ENCODE data around the gene FLT3LG.
"Not testable (repeated sequence)": the region's sequence is repeated elsewhere in the genome, so short reads cannot be mapped to it uniquely, and the experiment has no call there.

The FLT3LG gene

GRCh38 chr19:49440439-49441209 is 33.4 kb upstream of the FLT3LG start:
- DNase-seq (ENCODE audit: low read depth in 4 of 4, low spot score in 1 of 4) = no peak

DNA sequence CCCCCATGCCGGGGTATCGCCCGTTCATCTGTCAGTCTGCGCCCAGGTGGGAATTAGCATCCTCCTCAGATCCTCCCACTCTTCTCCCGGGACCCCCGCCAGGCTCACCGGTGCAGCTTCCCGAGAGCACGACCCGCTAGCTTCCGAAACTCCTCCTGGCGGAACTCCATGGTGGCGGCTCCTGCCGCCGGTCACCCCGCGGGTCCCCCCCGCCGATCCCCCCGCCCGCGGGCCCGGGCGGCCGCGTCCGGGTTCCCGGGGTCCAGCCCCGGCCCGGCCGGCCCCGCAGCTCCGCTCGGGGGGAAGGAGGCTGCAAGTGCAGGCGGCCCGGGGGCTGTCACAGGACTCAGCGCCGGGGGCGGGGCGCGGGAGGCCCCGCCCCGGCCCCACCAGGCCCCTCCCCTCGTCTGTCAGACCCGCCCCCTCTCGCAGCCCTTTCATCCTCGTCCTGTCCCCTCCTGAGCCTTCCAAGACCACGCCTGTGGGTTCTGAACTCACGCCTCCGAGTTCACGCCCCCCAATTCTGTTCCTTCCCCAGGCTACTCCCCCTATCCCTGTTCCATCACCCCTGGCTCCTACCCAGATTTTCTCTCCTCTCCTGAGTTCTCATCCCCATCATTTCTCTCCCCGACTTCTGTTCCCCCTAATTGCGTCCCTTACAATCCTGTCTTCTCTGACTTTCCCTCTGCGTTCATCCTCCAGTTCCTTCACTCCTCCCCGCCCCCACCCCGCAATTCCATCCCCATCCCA is 32.6 kb upstream of the FLT3LG start, which contains the start of gene SLC17A7:
TSS of gene SLC17A7 (minus strand) at position 318 of the 750 bp plus-strand sequence. CDS start at position 170, 148 bp downstream.
- no peak for DNase-seq (ENCODE audit: low read depth in 4 of 4, low spot score in 1 of 4)

GRCh38 chr19:49441960-49442350 is 32.1 kb upstream of the FLT3LG start:
- DNase-seq (ENCODE audit: low read depth in 4 of 4, low spot score in 1 of 4) = no peak

- no peak for DNase-seq (ENCODE audit: low read depth in 4 of 4, low spot score in 1 of 4)
These were observed 31.7 kb upstream of the FLT3LG start for GRCh38 chr19:49442354-49442753.

GRCh38 chr19:49442771-49443365 is 31.1 kb upstream of the FLT3LG start:
- DNase-seq (ENCODE audit: low read depth in 4 of 4, low spot score in 1 of 4) = peak in 1 of 4 experiments; percentile 49

DNA sequence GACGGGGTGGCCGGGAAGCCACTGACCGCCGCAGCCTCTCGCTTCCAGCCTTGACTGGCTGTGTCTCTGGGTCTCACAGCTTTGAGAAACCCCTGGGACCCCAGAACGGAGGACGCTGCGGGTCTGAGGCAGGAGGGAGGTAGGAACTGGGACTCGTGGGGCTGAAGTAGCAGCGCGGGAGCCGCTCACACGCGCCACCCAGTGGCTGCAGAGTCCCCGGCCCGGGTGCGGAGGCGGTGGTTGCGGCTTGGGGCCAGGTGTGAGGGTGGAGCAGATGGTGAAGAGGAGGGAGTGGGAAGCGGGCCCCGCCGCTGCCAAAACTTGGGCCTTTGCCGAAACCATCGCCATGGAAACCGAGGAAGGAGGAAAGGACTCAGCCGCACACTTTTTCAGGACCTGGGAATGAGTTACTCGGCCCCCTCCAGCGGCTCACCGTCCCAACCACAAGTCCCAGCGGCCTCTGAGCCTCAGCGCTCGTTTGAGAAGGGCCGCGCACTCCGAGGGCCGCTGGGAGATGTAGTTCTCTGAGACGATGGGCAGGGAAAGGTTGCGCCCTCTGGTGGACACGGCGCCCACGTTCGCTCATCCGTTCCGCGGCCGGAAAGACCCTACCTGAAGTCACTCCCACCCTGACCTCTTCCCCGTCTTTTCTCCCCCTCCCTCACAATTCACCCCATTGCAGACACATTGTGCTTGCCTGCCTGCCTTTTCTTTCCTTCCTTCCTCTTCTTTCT is 30.5 kb upstream of the FLT3LG start:
- DNase-seq (ENCODE audit: low read depth in 4 of 4, low spot score in 1 of 4) = peak; percentile 85 to 89 (median 88)

GRCh38 chr19:49444100-49444700 is 29.8 kb upstream of the FLT3LG start:
- not testable (repeated sequence) for DNase-seq (ENCODE audit: low read depth in 4 of 4, low spot score in 1 of 4)

DNA sequence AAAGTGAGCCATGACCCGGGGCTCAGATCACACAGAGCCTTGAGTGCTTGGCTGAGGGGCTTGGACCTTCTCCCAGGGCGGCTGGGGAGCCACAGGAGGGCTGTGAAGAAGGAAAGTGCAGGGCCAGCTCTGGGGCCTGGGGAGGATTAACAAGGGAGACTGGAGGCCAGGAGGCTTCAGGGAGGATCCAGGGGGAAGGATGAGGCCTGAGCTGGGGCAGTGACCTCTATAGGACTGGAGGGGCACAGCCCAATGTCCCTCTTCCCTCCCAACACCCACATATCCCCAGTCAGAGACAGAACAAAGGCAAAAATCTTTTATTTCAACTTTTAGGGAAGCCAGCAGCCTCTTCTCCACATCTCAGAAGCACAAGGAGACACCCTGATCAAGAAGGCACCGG is 28.0 kb upstream of the FLT3LG start:
- DNase-seq (ENCODE audit: low read depth in 4 of 4, low spot score in 1 of 4) = no peak

DNA sequence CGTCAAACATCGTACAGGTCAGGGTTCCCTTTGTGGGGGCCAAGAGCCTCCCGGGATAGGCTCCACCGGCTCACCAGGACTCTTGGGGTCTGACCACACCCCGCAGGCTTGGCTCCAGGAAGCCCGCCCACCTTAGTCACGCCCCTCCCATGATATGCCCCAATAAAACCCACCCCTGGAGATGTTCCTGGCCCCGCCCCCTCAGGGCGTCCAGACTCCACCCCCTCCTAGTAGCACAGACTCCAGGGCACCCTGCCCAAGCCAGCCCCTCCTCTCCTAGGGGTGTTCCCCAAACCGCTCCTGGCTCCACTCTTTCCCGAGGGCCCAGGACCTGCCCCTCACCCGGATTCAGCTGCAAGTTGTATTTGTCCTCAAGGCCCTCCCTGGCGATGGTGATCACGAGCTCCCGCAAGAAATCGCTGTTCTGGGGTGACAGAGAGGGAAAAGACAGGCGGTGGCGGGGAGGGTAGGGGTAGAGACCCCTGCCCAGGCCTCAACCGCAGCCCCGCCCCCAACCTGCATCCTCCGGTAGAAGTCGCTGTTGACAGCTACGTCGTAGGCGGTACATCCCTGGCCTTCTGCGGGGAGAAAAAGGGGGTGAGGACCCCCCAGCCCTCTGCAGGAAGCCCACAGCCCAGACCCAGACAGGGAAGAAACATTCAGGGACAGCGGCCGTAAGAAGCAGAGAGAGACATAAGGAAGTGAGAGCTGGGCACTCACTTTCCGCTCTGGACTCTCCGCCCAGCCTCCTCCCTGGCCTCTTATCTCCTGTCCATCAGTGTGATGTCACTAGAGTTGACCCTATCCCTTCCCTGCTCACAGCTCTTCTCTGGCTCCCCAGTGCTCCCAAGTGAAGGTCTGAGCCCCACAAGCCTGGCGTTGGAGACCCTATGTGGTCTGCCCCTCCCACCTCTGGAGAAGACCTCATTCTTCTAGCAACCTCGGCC is 26.3 kb upstream of the FLT3LG start:
- DNase-seq (ENCODE audit: low read depth in 4 of 4, low spot score in 1 of 4) = no peak

DNA sequence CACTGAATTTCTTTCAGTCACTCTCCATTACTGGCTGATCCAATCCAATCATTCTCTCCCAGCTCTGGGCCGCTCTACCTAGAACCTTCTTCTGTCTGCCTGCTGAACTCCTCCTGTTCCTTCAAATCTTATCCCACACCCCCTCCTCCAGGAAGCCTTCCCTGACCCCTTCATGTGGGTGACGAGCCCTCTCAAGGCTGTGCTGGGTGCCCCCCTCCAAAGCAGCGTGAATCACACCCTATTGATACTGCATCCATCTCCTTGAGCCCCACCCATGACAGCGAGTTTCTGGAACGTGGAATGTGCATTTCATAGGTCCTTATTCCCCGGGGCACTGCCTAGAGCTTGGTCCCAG is 25.6 kb upstream of the FLT3LG start:
- no peak for DNase-seq (ENCODE audit: low read depth in 4 of 4, low spot score in 1 of 4)

- DNase-seq (ENCODE audit: low read depth in 4 of 4, low spot score in 1 of 4) = no peak
These were observed 23.6 kb upstream of the FLT3LG start for GRCh38 chr19:49450405-49450804.

GRCh38 chr19:49451430-49452181 is 22.4 kb upstream of the FLT3LG start, which contains the start of gene PIH1D1:
Gene PIH1D1 (minus strand): TSS chr19:49451814. CDS start chr19:49451574, 240 bp downstream.
- peak; percentile 80 to 96 (median 86) for DNase-seq (ENCODE audit: low read depth in 4 of 4, low spot score in 1 of 4)

DNA sequence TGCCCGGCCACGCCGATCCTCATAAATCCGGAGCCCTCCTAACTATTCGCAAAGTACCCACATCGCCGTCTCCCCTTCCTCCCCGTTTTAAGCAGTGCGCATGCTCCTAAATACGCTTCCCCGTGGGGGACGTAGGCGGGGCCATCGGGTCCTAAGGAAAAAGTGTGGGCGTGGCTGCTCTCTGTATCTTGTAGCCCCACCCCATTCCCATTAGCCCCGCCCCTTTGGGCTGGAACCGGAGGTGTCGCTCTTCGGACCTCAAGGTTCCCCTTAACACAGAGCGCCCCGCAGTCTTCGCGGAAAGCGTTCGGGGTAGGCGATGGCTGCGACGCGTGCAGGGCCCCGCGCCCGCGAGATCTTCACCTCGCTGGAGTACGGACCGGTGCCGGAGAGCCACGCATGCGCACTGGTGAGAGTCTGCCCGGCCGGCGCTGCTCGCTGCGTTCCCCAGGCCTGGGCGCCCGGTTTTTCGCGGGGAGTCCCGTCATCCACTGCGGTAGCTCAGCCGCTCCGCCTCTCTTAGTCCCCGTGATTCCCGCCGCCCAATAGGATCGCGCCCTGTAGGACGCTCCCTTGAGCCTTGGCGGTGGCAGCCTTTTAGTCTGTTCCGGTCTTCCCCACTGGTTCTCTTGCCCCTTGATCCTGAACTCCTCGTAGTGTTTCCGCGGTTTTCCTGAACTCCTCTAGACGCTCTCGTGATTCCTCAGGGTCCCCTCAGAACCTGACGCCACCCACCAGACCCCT is 20.8 kb upstream of the FLT3LG start, which contains the start of gene ALDH16A1:
TSS of gene ALDH16A1 (plus strand) at position 213 of the 744 bp plus-strand sequence. CDS start at position 320, 107 bp downstream.
- DNase-seq (ENCODE audit: low read depth in 4 of 4, low spot score in 1 of 4) = peak; percentile 93 to 96 (median 96)

- DNase-seq (ENCODE audit: low read depth in 4 of 4, low spot score in 1 of 4) = no peak
These were observed 20.2 kb upstream of the FLT3LG start for GRCh38 chr19:49453757-49454240.

DNA sequence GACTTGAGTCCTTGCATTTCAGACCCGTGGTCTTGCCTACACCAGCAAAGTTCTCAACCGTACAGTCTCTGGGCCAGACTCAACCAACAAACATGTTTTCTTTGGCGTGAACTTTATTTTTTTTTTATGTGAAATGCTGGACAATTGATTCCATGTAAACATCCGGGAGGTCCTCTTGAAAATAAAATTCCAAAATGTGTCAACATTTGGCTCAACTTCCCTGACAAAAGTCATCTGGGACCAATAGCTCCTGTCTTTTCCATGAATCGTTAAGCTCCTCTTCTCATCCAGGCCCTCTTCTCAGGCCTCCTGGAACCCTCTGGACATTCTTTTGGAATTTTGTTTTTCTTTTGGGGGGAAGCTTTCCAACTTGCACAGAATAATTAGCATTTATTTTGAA is 18.2 kb upstream of the FLT3LG start:
- no peak for DNase-seq (ENCODE audit: low read depth in 4 of 4, low spot score in 1 of 4)

GRCh38 chr19:49456326-49456725 is 17.7 kb upstream of the FLT3LG start:
- no peak for DNase-seq (ENCODE audit: low read depth in 4 of 4, low spot score in 1 of 4)

DNA sequence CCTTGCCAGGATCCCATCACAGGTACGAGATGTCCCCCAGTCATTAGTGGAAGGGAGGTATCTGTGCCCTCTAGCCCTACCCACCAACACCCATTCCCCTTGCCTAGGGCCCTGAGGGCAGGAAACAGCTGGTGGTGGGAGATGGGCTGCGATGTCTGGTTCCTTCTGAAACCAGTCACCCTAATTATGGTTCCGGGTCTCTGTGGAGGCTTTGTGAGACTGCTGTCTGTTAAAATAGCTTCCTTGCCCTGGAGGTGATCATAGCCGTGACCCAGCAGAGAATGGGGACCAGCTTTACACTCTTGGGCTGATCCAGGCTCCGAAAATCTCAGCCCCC is 15.5 kb upstream of the FLT3LG start:
- DNase-seq (ENCODE audit: low read depth in 4 of 4, low spot score in 1 of 4) = no peak

- no peak for DNase-seq (ENCODE audit: low read depth in 4 of 4, low spot score in 1 of 4)
These were observed 14.6 kb upstream of the FLT3LG start for GRCh38 chr19:49459388-49459787.

All from stimulated activated CD4-positive, alpha-beta T cell treated with anti-CD3 and anti-CD28 coated beads, Interleukin-1b, Interleukin-23, amount 100 ng/mL, for 24 hours (primary cell).